Measurements from ENCODE around the gene NEK9.
A peak's percentile ranks its signal among the peaks of the same experiment; 100 is the strongest.
"Not testable (repeated sequence)": the region's sequence is repeated elsewhere in the genome, so short reads cannot be mapped to it uniquely, and the experiment has no call there.

The NEK9 gene

GRCh38 chr14:75126679-75127473, at the start of gene NEK9:
NEK9 (minus strand) TSS chr14:75127048; CDS start chr14:75126921, 127 bp downstream.
- peak; percentile 67 for DNase-seq

- peak; percentile 99 for DNase-seq
Measured at GRCh38 chr14:75176142-75176820, 49.4 kb upstream of the NEK9 start, which contains the start of gene TMED10. TMED10 (minus strand) TSS chr14:75176612; CDS start chr14:75176579, 33 bp downstream.

GRCh38 chr14:75175677-75176141, 48.9 kb upstream of the NEK9 start:
- no peak for DNase-seq

GRCh38 chr14:75174066-75174465, 47.2 kb upstream of the NEK9 start:
- DNase-seq: no peak

- no peak for DNase-seq
Measured at GRCh38 chr14:75170772-75171171, 43.9 kb upstream of the NEK9 start.

DNA sequence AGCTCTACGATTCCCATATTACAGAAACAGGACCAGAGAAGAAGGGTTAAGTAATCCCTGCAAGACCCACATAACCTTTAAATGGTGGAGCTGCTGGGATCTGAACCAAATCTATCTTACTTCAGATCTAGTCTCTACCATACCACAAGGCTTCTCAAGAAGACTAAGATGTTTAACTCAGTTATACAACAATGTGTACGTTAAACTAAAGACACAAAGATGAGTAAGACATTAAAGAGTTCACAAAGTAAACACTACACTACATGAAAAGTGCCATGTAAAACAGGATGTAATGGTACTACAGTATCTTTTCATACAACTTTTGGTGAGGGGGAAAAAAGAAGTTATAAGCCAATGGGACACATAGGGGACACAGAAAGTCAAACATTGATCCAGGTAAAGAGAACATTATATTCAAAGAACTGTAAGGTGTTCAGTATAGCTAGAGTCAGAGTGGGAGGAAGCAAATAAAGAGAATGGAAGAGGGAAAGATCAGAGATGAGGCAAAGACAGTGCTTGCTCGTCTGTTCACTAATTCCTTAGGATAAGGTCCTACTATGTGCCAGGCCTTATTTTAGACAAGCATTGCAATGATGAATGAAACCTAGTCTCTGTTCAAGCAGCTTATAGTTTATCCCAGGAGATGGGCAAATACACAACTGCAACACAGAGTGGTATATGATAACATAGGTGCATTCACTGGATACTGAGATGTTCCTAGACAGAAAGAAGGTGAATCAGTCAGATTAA, 41.9 kb upstream of the NEK9 start:
- DNase-seq: no peak

GRCh38 chr14:75167325-75167724, 40.5 kb upstream of the NEK9 start:
- no peak for DNase-seq

DNA sequence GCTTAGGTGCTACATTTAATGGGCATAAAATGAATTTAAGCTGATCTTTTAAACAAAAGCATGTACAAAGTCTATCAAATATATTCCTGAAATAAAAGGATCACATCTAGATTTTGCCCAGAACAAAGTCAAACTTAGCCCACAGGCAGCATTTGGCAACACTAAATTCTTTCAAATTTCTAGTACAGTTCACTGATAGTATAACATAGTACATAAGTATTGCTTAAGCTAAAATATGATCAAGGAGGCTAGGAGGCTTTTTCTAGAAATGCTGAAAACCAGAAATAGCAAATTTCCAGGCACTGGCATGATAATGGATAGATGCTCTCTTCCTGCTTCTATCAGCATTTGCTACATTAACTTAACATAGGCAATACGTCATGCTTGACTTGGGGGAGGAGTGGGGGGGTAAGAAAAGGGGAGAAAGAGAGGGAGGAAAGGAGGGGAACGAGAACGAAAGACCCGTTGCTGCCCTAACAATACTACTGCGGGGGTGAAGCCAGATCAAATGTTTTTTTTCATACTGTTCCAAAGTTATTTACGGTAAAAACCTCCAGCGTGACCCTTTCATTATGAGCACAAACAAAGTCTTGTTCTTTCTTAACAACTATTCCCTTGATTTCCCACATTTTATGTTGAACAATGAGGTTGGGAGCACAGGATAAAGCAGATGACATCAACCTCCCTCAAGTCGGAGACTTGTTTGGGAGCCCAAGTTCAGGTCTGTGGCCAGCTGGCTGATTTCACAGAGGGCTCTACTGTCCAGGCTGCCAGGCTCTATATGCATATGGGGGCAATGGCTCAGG, 38.9 kb upstream of the NEK9 start:
- DNase-seq: no peak

DNA sequence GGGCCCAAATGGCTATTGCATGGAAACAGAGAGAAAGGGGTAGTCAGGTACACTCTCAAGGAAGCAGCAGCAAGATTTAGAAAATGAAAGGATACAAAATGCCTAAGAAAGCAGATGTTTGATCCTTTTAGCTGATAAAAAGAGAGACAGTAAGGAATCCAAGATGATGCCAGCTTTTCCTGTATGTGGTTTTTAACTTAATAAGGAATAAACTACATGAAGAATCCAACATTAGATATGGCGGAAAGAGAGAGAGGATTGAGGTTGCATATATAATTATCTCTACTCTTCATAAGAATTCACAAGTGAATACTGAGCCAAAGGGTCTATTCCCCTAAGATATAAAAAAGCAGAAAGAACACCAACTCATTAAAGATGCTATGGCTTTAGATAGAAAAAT, 38.0 kb upstream of the NEK9 start:
- DNase-seq: no peak

- no peak for DNase-seq
Measured at GRCh38 chr14:75163677-75164076, 36.8 kb upstream of the NEK9 start.

DNA sequence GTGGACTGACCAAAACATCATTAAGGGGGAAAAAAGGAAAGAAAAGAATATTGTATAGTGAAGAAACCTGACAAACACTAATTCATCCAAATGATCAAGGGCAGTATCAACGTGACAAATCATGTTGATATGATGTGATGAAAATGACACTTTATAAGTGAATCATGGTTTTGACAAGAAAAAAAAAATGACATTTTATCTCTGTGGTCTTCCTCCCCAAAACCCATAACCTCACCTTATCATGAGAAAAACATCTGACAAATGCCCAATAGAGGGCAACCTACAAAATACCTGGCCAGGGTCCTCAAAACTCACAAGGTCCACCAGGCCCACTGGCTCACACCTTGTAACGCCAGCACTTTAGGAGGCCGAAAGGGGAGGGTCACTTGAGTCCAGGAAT, 35.8 kb upstream of the NEK9 start:
- DNase-seq: no peak

DNA sequence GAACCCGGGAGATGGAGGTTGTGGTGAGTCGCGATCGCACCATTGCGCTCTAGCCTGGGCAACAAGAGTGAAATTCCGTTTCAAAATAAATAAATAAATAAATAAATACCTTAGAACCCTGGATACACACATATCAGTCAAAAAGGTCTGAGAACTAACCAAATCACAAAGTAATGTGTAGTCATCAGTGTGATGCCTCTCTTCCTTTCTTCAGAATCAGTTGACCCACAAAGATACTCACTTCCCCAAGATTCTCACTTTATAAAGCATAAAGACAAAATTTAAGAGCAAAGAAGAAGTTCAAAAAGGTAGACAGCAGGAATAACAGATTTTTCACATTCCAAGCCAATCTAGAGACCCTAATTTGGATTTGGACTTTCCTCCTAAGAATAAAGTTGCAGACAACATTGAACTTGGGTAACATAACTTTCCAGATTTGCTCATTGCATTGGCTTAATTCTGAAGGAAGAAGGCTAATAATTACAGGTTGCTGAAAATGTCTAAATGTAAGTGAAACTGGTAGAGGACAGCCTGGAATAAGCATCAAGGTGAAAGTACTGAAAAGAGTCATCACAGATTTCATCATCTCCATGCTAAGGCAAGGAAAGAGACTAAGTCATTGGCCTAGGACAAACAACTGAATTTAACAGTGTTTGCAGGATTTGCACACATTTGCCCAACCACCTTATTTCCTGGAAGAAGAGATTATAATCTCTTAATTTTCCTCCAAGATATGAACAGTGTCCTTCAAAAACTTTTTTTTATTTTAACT, 32.2 kb upstream of the NEK9 start:
- DNase-seq: no peak

GRCh38 chr14:75156901-75157300, 30.1 kb upstream of the NEK9 start:
- no peak for DNase-seq

DNA sequence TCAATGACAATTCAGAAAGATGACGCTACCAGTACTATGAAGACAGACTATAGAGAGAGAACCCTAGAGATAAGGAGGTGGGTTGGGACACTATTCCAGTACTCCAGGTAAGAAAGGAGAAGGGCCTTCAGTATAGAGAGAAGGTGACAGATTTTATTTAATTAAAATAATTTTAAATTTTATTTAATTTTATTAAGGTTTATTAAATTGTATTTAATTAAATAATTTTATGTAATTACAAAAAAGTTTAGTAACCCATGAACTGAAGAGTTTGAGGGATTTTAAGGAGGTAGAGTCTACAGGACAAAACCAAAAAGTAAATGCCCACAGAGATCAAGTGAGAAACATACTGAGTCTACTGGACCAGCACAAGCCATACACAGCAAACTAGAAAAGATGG, 29.3 kb upstream of the NEK9 start:
- no peak for DNase-seq

DNA sequence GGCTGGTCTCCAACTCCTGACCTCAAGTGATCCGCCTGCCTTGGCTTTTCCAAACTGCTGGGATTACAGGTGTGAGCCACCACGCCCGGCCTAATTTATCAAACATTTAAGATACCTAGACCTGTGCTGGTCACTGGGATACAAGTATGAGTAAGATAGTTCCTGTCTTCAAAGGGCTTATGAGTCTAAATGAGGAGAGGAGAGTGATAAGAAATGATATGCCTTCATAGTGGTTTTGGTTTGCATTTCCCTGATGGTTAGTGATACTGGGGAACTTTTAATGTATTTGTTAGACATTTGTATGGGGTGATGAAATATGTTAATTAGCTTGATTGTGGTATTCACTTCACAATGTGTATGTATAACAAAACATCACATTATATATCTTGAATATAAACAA, 28.3 kb upstream of the NEK9 start:
- no peak for DNase-seq

- peak; percentile 9 for DNase-seq
Measured at GRCh38 chr14:75153295-75153694, 26.4 kb upstream of the NEK9 start.

GRCh38 chr14:75151851-75152250, 25.0 kb upstream of the NEK9 start:
- no peak for DNase-seq

DNA sequence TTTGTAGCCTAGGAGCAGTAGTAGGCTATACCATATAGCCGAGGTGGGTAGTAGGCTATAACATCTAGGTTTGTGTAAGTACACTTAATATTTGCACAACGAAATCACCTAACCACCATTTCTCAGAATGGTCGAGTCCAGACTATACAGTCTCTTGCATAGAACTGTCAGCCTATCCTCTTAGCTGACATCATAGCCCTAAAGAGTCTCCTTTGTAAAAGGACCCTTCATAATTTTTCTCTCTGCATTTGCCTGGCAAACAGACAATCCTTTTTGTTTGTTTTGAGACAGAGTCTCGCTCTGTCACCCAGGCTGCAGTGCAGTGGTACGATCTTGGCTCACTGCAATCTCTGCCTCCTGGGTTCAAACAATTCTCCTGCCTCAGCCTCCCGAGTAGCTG, 23.8 kb upstream of the NEK9 start:
- DNase-seq: not testable (repeated sequence)

DNA sequence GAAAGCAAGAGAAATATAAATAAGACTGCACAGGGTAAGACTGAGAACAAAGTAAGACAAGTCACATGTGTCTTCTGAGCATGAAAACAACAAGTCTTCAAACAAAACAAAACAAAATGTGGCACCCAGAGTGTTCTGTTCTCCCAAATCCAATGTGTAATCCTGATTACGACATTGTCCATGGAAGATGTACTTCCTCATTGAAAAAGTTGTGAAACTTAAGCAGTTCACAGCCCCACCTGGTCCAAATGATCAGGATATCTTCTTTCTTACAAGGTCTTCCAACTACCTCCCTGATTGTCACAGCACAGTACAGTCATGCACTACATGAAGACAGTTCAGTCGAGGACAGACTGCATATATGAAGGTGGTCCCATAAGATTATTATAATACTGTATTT, 23.3 kb upstream of the NEK9 start:
- no peak for DNase-seq

DNA sequence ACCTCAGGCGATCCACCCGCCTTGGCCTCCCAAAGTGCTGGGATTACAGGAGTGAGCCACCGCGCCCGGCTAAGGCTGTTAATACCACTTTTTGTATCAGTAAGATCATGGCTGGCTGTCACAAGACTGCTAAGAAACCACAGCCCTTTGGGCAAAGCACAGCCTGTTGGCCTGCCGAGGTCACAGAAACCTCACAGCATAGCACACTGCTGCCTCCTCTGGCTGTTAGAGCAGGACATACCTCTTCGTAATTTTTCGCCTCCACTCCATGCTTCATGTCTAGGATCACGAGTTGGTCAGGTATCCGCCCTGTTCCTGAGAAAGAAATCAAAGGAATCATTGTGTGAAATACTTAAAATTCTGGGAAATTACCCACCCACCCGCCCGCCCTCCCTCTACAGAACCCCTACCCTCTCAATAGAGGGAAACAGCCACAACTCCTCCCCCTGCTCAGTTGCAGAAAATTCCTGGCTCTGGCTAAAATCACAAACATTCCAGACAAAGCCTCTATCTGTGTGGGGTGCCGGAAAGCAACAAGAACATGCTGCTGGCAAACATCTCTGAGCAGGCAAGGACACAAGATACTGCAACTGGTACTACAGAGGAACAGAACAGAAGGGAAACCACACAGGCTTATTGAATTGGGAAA, 20.7 kb upstream of the NEK9 start:
- peak; percentile 58 for DNase-seq

DNA sequence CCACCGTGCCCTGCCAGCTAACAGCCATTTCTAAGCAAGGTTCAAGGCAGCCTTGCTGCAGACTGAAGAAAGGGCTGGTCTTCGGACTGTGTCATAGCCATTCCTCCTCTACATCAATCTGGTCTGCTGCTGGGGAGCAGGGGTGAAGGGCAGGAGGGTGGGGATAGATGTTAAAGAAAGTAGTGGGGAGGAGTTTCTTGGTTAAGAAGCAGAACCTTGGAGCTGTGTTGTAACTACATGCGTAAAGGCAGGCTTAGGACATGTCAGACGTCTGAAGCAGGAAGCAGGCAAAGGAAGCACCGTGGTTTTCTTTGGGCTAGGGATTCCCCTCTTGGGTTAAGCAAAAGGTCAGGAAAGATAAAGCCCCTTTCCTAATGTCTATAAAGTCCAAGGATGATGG, 18.1 kb upstream of the NEK9 start:
- no peak for DNase-seq

All from NCI-H2227 treated with DMSO at 0.1 percent for 48 hours (cell line).